Left kidney (tissue), 2 donors: ENCODE data around the gene CAMTA1. TPM values are rescaled to one million over a fixed set of nuclear protein-coding genes. Genes with fewer than 3 reads are reported as not detected.
"Not testable (repeated sequence)": the region's sequence is repeated elsewhere in the genome, so short reads cannot be mapped to it uniquely, and the experiment has no call there.

Experiments used
- DNase-seq: peaks from one replicate; pipeline ENCODE4 v3.0.0-alpha.2; 2013
- polyA plus RNA-seq: library from polyadenylated mRNA; unstranded; fragments of 120-200 nt; gene quantifications from one replicate; pipeline ENCODE4 v1.2.1, GENCODE V29; 2013; ENCODE audit not compliant: insufficient read length

CAMTA1 gene
- polyA plus RNA-seq, 1 donor: 88.8 TPM

GRCh38 chr1:6906783-6907182, 121.5 kb downstream of the CAMTA1 start:
- DNase-seq: no peak

- no peak for DNase-seq
These were observed 121.9 kb downstream of the CAMTA1 start for GRCh38 chr1:6907201-6907600.

- no peak for DNase-seq
These were observed 122.6 kb downstream of the CAMTA1 start for GRCh38 chr1:6907676-6908434.

GRCh38 chr1:6909401-6909800, 124.1 kb downstream of the CAMTA1 start:
- no peak for DNase-seq

- no peak for DNase-seq
These were observed 124.6 kb downstream of the CAMTA1 start for GRCh38 chr1:6909857-6910256.

GRCh38 chr1:6911021-6911941, 126.0 kb downstream of the CAMTA1 start:
- DNase-seq: no peak

GRCh38 chr1:6911974-6912373, 126.7 kb downstream of the CAMTA1 start:
- no peak for DNase-seq

GRCh38 chr1:6912518-6912917, 127.3 kb downstream of the CAMTA1 start:
- no peak for DNase-seq

- DNase-seq: no peak
These were observed 127.8 kb downstream of the CAMTA1 start for GRCh38 chr1:6913086-6913485.

- DNase-seq: no peak
These were observed 129.5 kb downstream of the CAMTA1 start for GRCh38 chr1:6914706-6915105.

GRCh38 chr1:6915999-6916565, 130.8 kb downstream of the CAMTA1 start:
- no peak for DNase-seq

- DNase-seq: no peak
These were observed 131.8 kb downstream of the CAMTA1 start for GRCh38 chr1:6917067-6917466.

GRCh38 chr1:6918186-6918924, 133.1 kb downstream of the CAMTA1 start:
- no peak for DNase-seq

GRCh38 chr1:6918925-6919511, 133.8 kb downstream of the CAMTA1 start:
- DNase-seq: no peak

- DNase-seq: not testable (repeated sequence)
These were observed 136.3 kb downstream of the CAMTA1 start for GRCh38 chr1:6921506-6921905.

GRCh38 chr1:6922096-6922931, 137.1 kb downstream of the CAMTA1 start:
- no peak for DNase-seq

GRCh38 chr1:6923012-6923411, 137.8 kb downstream of the CAMTA1 start:
- DNase-seq: no peak

GRCh38 chr1:6923416-6923815, 138.2 kb downstream of the CAMTA1 start:
- no peak for DNase-seq

- no peak for DNase-seq
These were observed 139.0 kb downstream of the CAMTA1 start for GRCh38 chr1:6923955-6924881.

- DNase-seq: no peak
These were observed 139.6 kb downstream of the CAMTA1 start for GRCh38 chr1:6924891-6925290.
